22Rv1 (cell line): ENCODE measurements around the gene TXNDC8.

Experiments
- CTCF ChIP-seq: fragments of 450-650 bp; IDR thresholded peaks from 2 replicates; pipeline ENCODE4 v1.5.1; 2017; ENCODE audit warnings: mild to moderate bottlenecking
- ZFX ChIP-seq: fragments of 450-650 bp; IDR thresholded peaks from 2 replicates; pipeline ENCODE4 v1.6.1; 2017; ENCODE audit warnings: antibody characterized with exemption, borderline replicate concordance

DNA sequence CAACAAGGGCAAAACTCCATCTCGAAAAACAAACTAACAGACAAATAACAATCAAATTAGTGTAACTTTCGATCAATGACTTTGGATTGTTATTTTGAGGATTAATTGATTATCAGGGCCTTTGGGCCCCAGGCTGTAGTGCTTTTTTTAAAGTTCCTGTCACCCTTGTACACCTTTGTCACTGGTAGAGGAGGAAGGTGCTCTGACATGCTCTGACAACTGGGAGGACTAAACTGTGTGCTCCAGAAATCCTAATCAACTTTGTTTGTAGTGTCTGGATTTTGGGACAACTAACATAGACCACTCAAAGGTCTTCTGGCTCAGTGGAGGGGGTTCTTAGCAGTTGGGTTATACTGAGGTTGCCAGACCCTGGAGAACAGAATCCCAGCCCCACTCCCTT lies 83.2 kb downstream of the TXNDC8 start:
- TF ChIP-seq CTCF = no peak
- no peak for TF ChIP-seq ZFX
